Parathyroid adenoma (tissue), 2 donors: ENCODE measurements around the gene ATP6V1G2.
"Not testable (repeated sequence)": the region's sequence is repeated elsewhere in the genome, so short reads cannot be mapped to it uniquely, and the experiment has no call there.

ENCODE experiments used
- H2AFZ ChIP-seq: fragments of 300-600 bp; sonication (generic); one replicate; pipeline ENCODE4 v1.7.0; 2017; ENCODE audit warnings: antibody characterized with exemption, mild to moderate bottlenecking
- H3K27ac ChIP-seq: fragments of 300-600 bp; sonication (generic); one replicate; pipeline ENCODE4 v1.7.0; 2017
- H3K27me3 ChIP-seq: fragments of 300-600 bp; sonication (generic); one replicate; pipeline ENCODE4 v1.7.0; 2017; ENCODE audit warnings: low read length; ENCODE audit not compliant: control insufficient read depth, insufficient read depth
- H3K36me3 ChIP-seq: fragments of 300-600 bp; sonication (generic); one replicate; pipeline ENCODE4 v1.7.0; 2017; ENCODE audit warnings: low read length; ENCODE audit not compliant: control insufficient read depth, insufficient read depth
- H3K4me1 ChIP-seq: fragments of 300-600 bp; sonication (generic); one replicate; pipeline ENCODE4 v1.7.0; 2017; ENCODE audit warnings: control low read depth
- H3K4me2 ChIP-seq: fragments of 300-600 bp; sonication (generic); one replicate; pipeline ENCODE4 v1.7.0; 2017; ENCODE audit warnings: low read length
- H3K4me3 ChIP-seq: fragments of 300-600 bp; sonication (generic); one replicate; pipeline ENCODE4 v1.7.0; 2017; ENCODE audit warnings: low read depth, low read length
- H3K79me2 ChIP-seq: fragments of 300-600 bp; sonication (generic); one replicate; pipeline ENCODE4 v1.7.0; 2017; ENCODE audit warnings: control low read depth
- H3K9ac ChIP-seq: fragments of 300-600 bp; sonication (generic); one replicate; pipeline ENCODE4 v1.7.0; 2017; ENCODE audit warnings: mild to moderate bottlenecking
- H3K9me3 ChIP-seq: fragments of 300-600 bp; sonication (generic); one replicate; pipeline ENCODE4 v1.7.0; 2017; ENCODE audit warnings: low read length; ENCODE audit not compliant: control insufficient read depth
- TF ChIP-seq, protein P1 (sequence below): fragments of 300-600 bp; sonication (generic); IDR thresholded peaks from one replicate; pipeline ENCODE4 v1.7.0; 2017; ENCODE audit warnings: antibody characterized with exemption, mild to moderate bottlenecking
- donor health status: primary hyperparathyroidism.

ATP6V1G2 gene

DNA sequence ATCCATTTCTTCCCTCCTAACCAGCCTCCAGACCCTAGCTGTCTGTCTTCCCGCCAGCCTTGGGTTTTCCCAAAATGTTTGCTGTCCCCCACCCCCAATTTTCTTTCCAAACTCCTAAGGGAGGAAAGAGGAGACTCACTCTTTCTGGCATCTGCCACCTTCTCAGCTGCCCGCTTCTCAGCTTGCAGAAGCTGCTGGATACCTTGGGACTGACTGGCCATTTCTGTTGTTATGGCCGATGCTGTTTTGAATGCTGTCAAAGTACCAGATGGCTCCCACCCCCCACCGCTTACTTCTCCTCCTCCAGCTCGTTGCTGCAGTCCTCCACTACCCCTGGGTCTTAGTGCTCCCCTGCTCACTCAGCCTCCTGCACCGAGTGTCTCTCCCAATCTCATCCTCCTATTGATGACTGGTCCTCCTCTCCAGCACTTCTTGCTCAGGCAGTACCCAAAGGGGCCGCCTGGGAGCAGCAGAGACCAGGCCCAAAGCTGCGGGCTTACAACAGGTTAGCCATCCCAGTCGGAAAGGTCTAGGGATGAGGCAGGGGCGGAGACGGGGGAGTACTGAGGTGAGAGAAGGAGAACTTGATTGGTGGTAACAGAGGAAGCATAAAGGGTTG is at the start of gene ATP6V1G2:
Gene ATP6V1G2, minus strand, starts transcription at position 270 of the 619 bp plus-strand sequence. Its CDS starts 49 bp downstream, at position 221.
- H3K4me3 ChIP-seq: peak within 1 kb of the TSS; percentile 88
- no peaks in the 10 kb centered on the region for H3K27me3 ChIP-seq
- H2AFZ ChIP-seq: peak within 1 kb of the TSS; percentile 77
- no peak within 1 kb of the TSS for H3K9ac ChIP-seq
- peak within 1 kb of the TSS; percentile 92 for H3K4me2 ChIP-seq
- H3K79me2 ChIP-seq: peaks cover 21% of the 10 kb centered on the region
- TF ChIP-seq, protein P1, sequence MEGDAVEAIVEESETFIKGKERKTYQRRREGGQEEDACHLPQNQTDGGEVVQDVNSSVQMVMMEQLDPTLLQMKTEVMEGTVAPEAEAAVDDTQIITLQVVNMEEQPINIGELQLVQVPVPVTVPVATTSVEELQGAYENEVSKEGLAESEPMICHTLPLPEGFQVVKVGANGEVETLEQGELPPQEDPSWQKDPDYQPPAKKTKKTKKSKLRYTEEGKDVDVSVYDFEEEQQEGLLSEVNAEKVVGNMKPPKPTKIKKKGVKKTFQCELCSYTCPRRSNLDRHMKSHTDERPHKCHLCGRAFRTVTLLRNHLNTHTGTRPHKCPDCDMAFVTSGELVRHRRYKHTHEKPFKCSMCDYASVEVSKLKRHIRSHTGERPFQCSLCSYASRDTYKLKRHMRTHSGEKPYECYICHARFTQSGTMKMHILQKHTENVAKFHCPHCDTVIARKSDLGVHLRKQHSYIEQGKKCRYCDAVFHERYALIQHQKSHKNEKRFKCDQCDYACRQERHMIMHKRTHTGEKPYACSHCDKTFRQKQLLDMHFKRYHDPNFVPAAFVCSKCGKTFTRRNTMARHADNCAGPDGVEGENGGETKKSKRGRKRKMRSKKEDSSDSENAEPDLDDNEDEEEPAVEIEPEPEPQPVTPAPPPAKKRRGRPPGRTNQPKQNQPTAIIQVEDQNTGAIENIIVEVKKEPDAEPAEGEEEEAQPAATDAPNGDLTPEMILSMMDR: peak; percentile 99
- peak within 1 kb of the TSS; percentile 80 for H3K27ac ChIP-seq
- no peaks in the 10 kb centered on the region for H3K9me3 ChIP-seq
- peaks cover 15% of the 10 kb centered on the region for H3K4me1 ChIP-seq
- no peaks in the 10 kb centered on the region for H3K36me3 ChIP-seq

DNA sequence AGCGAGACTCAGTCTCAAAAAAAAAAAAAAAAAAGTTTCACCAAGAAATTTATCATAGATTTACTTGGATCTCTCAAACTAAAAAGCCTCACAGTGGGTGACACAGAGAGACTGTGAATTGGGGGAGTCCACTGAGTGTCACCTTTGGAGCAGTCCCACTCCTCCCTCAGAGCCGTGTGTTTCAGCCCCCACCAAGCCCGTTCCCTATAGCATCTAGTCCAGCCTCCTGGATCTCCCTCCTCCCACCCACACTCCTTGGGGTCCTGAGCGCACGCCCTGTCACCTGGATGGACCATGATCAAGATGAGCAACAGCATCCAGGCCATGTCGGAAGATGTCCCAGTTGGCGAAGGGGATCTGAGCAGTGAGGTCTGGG is 46.0 kb upstream of the ATP6V1G2 start:
- no peak overlapping the region for H2AFZ ChIP-seq
- H3K27ac ChIP-seq: no peak overlapping the region
- no peak overlapping the region for H3K9ac ChIP-seq
- H3K36me3 ChIP-seq: no peaks in the 10 kb centered on the region
- no peaks in the 10 kb centered on the region for H3K9me3 ChIP-seq
- H3K79me2 ChIP-seq: no peaks in the 10 kb centered on the region
- H3K4me3 ChIP-seq: no peak overlapping the region
- H3K4me1 ChIP-seq: no peaks in the 10 kb centered on the region
- H3K27me3 ChIP-seq: no peaks in the 10 kb centered on the region
- TF ChIP-seq, protein P1: no peak
- no peak overlapping the region for H3K4me2 ChIP-seq

DNA sequence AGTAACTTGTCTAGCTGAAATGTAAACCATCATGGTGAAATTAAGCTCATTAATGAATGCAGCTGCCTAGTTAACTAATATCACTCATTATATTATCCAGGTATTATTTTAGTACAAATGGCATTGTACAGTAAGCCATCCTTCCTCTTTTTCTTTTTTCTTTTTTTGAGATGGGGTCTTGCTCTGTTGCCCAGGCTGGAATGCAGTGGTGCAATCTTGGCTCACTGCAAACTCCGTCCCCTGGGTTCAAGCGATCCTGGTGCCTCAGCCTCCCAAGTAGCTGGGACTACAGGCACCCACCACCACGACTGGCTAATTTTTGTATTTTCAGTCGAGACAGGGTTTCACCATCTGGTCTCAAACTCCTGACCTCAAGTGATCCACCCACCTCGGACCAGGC is 44.3 kb upstream of the ATP6V1G2 start:
- H3K27ac ChIP-seq, H3K4me2 ChIP-seq, H2AFZ ChIP-seq, H3K4me3 ChIP-seq, H3K27me3 ChIP-seq, H3K79me2 ChIP-seq, H3K36me3 ChIP-seq, H3K4me1 ChIP-seq, H3K9ac ChIP-seq, H3K9me3 ChIP-seq: not testable (repeated sequence)

DNA sequence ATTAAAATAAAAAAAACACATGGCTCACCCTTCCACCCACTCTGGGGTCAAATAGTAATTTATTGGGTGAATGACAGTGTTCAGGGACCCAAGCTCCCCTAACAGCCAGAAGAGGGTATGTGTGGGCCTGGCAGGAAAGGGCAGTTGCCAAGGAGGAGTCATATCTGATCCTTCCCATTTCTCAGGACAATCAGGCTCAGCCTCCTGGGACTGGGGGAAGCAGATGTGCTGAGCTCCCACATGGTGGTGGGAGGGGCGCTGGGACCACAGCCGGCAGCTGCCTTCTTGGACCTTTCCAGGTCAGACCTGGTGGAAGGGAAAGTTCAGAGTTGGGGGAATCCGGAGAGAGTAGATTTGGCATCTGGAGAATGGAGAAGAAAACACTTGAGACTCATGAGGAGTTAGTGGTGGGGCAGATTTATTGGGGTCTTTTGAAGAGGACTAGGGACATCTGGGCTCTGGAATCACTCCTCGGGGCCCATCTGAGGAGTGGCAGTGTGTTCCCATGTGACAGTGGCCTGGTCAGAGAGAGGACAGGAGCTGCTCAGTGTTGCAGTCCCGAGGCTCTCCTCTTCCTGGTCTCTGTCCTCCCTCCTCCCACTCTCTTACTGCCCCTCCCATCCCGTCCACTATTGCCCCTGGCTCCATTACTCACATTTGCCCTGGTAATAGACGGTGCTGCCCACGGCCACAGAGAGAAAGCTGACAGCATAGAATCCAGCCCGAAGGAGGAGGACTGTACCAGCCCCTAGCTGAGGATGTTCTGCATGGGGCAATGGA is 42.7 kb upstream of the ATP6V1G2 start:
- H3K4me1 ChIP-seq: no peaks in the 10 kb centered on the region
- no peaks in the 10 kb centered on the region for H3K27me3 ChIP-seq
- no peak overlapping the region for H2AFZ ChIP-seq
- TF ChIP-seq, protein P1: no peak
- H3K79me2 ChIP-seq: no peaks in the 10 kb centered on the region
- H3K9ac ChIP-seq: no peak overlapping the region
- no peaks in the 10 kb centered on the region for H3K9me3 ChIP-seq
- no peaks in the 10 kb centered on the region for H3K36me3 ChIP-seq
- no peak overlapping the region for H3K27ac ChIP-seq
- no peak overlapping the region for H3K4me2 ChIP-seq
- no peak overlapping the region for H3K4me3 ChIP-seq

DNA sequence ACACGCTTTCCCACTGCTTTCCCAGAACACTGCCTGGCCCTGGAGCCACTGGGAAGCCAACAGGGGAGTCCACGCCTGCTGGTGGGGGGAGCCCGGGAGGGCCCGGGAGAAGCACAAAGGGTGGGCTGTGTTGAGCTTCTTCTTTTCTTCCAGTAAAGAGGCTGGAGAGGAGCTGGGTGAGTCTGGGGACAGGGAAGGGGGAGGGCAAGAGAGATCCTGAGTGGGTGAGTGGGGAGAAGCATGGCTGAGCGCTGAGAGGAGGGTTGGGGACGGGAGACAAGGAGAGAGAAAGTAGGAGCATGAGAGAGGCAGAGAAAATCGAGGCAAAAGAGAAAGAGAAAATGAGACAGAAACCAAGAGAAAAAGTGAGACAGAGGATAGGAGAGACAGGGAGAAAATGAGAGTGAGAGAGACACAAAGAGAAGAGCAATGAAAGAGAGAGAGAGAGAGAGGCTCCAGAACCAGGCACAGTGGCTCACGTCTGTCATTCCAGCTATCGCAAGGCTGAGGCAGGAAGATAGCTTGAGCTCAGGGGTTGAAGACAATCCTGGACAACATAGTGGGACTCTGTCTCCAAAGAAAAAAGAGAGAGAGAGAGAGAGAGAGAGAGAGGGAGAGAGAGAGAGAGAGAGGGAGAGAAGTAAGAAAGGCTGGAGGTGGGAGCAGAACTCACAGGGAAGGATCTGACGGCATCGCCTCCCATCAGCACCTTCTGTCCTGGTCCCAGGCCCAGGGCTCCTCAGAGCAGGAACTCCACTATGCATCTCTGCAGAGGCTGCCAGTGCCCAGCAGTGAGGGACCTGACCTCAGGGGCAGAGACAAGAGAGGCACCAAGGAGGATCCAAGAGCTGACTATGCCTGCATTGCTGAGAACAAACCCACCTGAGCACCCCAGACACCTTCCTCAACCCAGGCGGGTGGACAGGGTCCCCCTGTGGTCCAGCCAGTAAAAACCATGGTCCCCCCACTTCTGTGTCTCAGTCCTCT is 41.7 kb upstream of the ATP6V1G2 start:
- Histone ChIP-seq H3K9ac (no peak overlapping the region), H3K36me3 (no peaks in the 10 kb centered on the region), H3K27me3 (no peaks in the 10 kb centered on the region), H3K4me3 (no peak overlapping the region), H3K79me2 (no peaks in the 10 kb centered on the region), H2AFZ (no peak overlapping the region), H3K27ac (no peak overlapping the region), H3K4me1 (no peaks in the 10 kb centered on the region), H3K9me3 (no peaks in the 10 kb centered on the region), H3K4me2 (no peak overlapping the region)
- TF ChIP-seq, protein P1: no peak
